Liver (tissue), 9 donors: Measurements from ENCODE around the gene PCDHA1. TPM values are rescaled to one million over a fixed set of nuclear protein-coding genes. Genes with fewer than 3 reads are reported as not detected.

ENCODE experiments used
- DNase-seq: peaks from one replicate; pipeline ENCODE4 v3.0.0-alpha.2; 2017; ENCODE audit warnings: low spot score
- H3K27ac ChIP-seq, 2 donors: one replicate each; pipeline ENCODE4 v1.7.0; 2013; ENCODE audit warnings: inconsistent platforms in 2 of 2, low read length in 2 of 2, control low read depth in 1 of 2, low read depth in 1 of 2, mild to moderate bottlenecking in 1 of 2
- H3K27me3 ChIP-seq, 4 donors: one replicate each; pipeline versions ENCODE4 v1.6.1 to v1.7.0; 2013; ENCODE audit warnings: low read length in 3 of 4, inconsistent platforms in 1 of 4, mild to moderate bottlenecking in 1 of 4, moderate library complexity in 1 of 4; ENCODE audit not compliant: control insufficient read depth in 4 of 4, insufficient read depth in 4 of 4
- H3K36me3 ChIP-seq, 4 donors: one replicate each; pipeline versions ENCODE4 v1.6.1 to v1.7.0; 2013; ENCODE audit warnings: low read length in 3 of 4, mild to moderate bottlenecking in 3 of 4, low read depth in 1 of 4, moderate library complexity in 1 of 4; ENCODE audit not compliant: control insufficient read depth in 4 of 4, insufficient read depth in 3 of 4
- H3K4me1 ChIP-seq, 4 donors: one replicate each; pipeline versions ENCODE4 v1.6.1 to v1.7.0; 2013; ENCODE audit warnings: low read length in 3 of 4, mild to moderate bottlenecking in 3 of 4, moderate library complexity in 1 of 4; ENCODE audit not compliant: control insufficient read depth in 4 of 4, insufficient read depth in 4 of 4
- H3K4me3 ChIP-seq, 3 donors: one replicate each; pipeline versions ENCODE4 v1.6.1 to v1.7.0; 2013; ENCODE audit warnings: low read length in 3 of 3, control low read depth in 1 of 3, low read depth in 1 of 3, mild to moderate bottlenecking in 1 of 3
- H3K9ac ChIP-seq, 2 donors: one replicate each; pipeline ENCODE4 v1.7.0; 2013; ENCODE audit warnings: low read length in 2 of 2, mild to moderate bottlenecking in 2 of 2, moderate library complexity in 2 of 2, control low read depth in 1 of 2, low read depth in 1 of 2
- H3K9me3 ChIP-seq, 4 donors: one replicate each; pipeline versions ENCODE4 v1.6.1 to v1.7.0; 2013; ENCODE audit warnings: low read length in 3 of 4; ENCODE audit not compliant: control insufficient read depth in 4 of 4
- CTCF ChIP-seq: fragments of 150-350 bp; IDR thresholded peaks from 2 replicates; pipeline ENCODE4 v1.5.1; 2017; ENCODE audit warnings: improper control_type of control experiment, low read depth, low read length; ENCODE audit not compliant: missing input control
- EGR1 ChIP-seq, 2 donors: IDR thresholded peaks; 2 replicates each; pipeline ENCODE4 v1.6.1; 2016 to 2018; ENCODE audit warnings: antibody characterized with exemption in 2 of 2, low read depth in 2 of 2
- FOXA2 ChIP-seq: IDR thresholded peaks from 2 replicates; pipeline ENCODE4 v1.6.1; 2016; ENCODE audit warnings: antibody characterized with exemption
- GABPA ChIP-seq, 2 donors: IDR thresholded peaks in 1 of 2; conservative IDR thresholded peaks in 1 of 2; 2 replicates each; pipeline ENCODE4 v1.6.1; 2016; ENCODE audit warnings: antibody characterized with exemption in 2 of 2, mild to moderate bottlenecking in 1 of 2, moderate library complexity in 1 of 2
- HNF4A ChIP-seq, 2 donors: conservative IDR thresholded peaks; 2 replicates each; pipeline ENCODE4 v1.6.1; 2016; ENCODE audit warnings: antibody characterized with exemption in 2 of 2, mild to moderate bottlenecking in 2 of 2
- HNF4G ChIP-seq: IDR thresholded peaks from 2 replicates; pipeline ENCODE4 v1.6.1; 2016; ENCODE audit warnings: antibody characterized with exemption
- NR2F2 ChIP-seq: IDR thresholded peaks from 2 replicates; pipeline ENCODE4 v1.6.1; 2016; ENCODE audit warnings: antibody characterized with exemption
- RAD21 ChIP-seq, 2 donors: IDR thresholded peaks; 2 replicates each; pipeline ENCODE4 v1.6.1; 2016; ENCODE audit warnings: antibody characterized with exemption in 2 of 2, mild to moderate bottlenecking in 2 of 2
- RXRA ChIP-seq, 2 donors: IDR thresholded peaks; 2 replicates each; pipeline ENCODE4 v1.6.1; 2017 to 2018; ENCODE audit warnings: antibody characterized with exemption in 2 of 2, mild to moderate bottlenecking in 1 of 2
- SP1 ChIP-seq: IDR thresholded peaks from 2 replicates; pipeline ENCODE4 v1.6.1; 2018; ENCODE audit warnings: antibody characterized with exemption, mild to moderate bottlenecking
- TAF1 ChIP-seq: conservative IDR thresholded peaks from 2 replicates; pipeline ENCODE4 v1.6.1; 2016; ENCODE audit warnings: antibody characterized with exemption, mild to moderate bottlenecking
- YY1 ChIP-seq: IDR thresholded peaks from 2 replicates; pipeline ENCODE4 v1.6.1; 2016; ENCODE audit warnings: antibody characterized with exemption, mild to moderate bottlenecking
- WGBS: extraction: QIAGEN DNeasy Blood & Tissue Kit; methylation state at CpG from one replicate; pipeline ENCODE4 v1.1.7; 2013; 5-methylcytosine and 5-hydroxymethylcytosine counted together
- polyA plus RNA-seq, 2 donors: library from polyadenylated mRNA; stranded (reverse) in 1 of 2; unstranded in 1 of 2; fragments of 200-250 nt in 1 of 2; fragments of >200 nt in 1 of 2; fragmentation: Nextera tagmentation in 1 of 2; extraction: Ambion mirVana in 1 of 2; gene quantifications; one replicate each; pipeline versions ENCODE4 v1.2.1 to v1.2.3, GENCODE V29; 2013 to 2015
- total RNA-seq, 2 donors: library from RNA; depleted of rRNA; stranded (reverse); fragments of >200 nt; gene quantifications; one replicate each; pipeline ENCODE4 v1.2.3, GENCODE V29; 2014
- TF ChIP-seq, protein P1 (sequence below): IDR thresholded peaks from 2 replicates; pipeline ENCODE4 v1.6.1; 2016; ENCODE audit warnings: antibody characterized with exemption
- TF ChIP-seq, protein P2 (sequence below): IDR thresholded peaks from 2 replicates; pipeline ENCODE4 v1.6.1; 2016; ENCODE audit warnings: antibody characterized with exemption, mild to moderate bottlenecking
- TF ChIP-seq, protein P3 (sequence below): IDR thresholded peaks from 2 replicates; pipeline ENCODE4 v1.6.1; 2016; ENCODE audit warnings: antibody characterized with exemption
- TF ChIP-seq, protein P4 (sequence below): IDR thresholded peaks from 2 replicates; pipeline ENCODE4 v1.6.1; 2016; ENCODE audit warnings: antibody characterized with exemption
- donor health status: healthy.
- donor health status: healthy.
- donor health status: healthy.
- donor health status: healthy.
- donor health status: healthy.

The PCDHA1 gene
- total and polyA plus RNA-seq, 4 donors: not detected

- H3K4me3 ChIP-seq: no peak within 1 kb of the TSS
These were observed 55.3 kb downstream of the PCDHA1 start, which contains the start of gene PCDHA8 for GRCh38 chr5:140840978-140841962. Gene PCDHA8 (plus strand): TSS chr5:140841187. CDS start chr5:140841322, 135 bp downstream.

More at GRCh38 chr5:140840978-140841962, 55.3 kb downstream of the PCDHA1 start, which contains the start of gene PCDHA8:
- TF ChIP-seq, protein P1, sequence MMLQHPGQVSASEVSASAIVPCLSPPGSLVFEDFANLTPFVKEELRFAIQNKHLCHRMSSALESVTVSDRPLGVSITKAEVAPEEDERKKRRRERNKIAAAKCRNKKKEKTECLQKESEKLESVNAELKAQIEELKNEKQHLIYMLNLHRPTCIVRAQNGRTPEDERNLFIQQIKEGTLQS: no peak
- TF ChIP-seq YY1 (no peak), EGR1 (IDR thresholded peaks at IDR 0.05; ENCODE audit: low read depth in 2 of 2) (no peak), FOXA2 (no peak), SP1 (no peak), CTCF (no peak), NR2F2 (no peak), HNF4A (conservative IDR thresholded peaks at IDR 0.05) (no peak), TAF1 (no peak), RXRA (IDR thresholded peaks at IDR 0.05) (no peak), RAD21 (IDR thresholded peaks at IDR 0.05) (no peak), GABPA (IDR thresholded peaks at IDR 0.05 in 1 of 2, conservative IDR thresholded peaks at IDR 0.05 in 1 of 2) (no peak), HNF4G (no peak)
- TF ChIP-seq, protein P2, sequence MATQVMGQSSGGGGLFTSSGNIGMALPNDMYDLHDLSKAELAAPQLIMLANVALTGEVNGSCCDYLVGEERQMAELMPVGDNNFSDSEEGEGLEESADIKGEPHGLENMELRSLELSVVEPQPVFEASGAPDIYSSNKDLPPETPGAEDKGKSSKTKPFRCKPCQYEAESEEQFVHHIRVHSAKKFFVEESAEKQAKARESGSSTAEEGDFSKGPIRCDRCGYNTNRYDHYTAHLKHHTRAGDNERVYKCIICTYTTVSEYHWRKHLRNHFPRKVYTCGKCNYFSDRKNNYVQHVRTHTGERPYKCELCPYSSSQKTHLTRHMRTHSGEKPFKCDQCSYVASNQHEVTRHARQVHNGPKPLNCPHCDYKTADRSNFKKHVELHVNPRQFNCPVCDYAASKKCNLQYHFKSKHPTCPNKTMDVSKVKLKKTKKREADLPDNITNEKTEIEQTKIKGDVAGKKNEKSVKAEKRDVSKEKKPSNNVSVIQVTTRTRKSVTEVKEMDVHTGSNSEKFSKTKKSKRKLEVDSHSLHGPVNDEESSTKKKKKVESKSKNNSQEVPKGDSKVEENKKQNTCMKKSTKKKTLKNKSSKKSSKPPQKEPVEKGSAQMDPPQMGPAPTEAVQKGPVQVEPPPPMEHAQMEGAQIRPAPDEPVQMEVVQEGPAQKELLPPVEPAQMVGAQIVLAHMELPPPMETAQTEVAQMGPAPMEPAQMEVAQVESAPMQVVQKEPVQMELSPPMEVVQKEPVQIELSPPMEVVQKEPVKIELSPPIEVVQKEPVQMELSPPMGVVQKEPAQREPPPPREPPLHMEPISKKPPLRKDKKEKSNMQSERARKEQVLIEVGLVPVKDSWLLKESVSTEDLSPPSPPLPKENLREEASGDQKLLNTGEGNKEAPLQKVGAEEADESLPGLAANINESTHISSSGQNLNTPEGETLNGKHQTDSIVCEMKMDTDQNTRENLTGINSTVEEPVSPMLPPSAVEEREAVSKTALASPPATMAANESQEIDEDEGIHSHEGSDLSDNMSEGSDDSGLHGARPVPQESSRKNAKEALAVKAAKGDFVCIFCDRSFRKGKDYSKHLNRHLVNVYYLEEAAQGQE: no peak
- TF ChIP-seq, protein P3, sequence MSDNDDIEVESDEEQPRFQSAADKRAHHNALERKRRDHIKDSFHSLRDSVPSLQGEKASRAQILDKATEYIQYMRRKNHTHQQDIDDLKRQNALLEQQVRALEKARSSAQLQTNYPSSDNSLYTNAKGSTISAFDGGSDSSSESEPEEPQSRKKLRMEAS: no peak
- TF ChIP-seq, protein P4, sequence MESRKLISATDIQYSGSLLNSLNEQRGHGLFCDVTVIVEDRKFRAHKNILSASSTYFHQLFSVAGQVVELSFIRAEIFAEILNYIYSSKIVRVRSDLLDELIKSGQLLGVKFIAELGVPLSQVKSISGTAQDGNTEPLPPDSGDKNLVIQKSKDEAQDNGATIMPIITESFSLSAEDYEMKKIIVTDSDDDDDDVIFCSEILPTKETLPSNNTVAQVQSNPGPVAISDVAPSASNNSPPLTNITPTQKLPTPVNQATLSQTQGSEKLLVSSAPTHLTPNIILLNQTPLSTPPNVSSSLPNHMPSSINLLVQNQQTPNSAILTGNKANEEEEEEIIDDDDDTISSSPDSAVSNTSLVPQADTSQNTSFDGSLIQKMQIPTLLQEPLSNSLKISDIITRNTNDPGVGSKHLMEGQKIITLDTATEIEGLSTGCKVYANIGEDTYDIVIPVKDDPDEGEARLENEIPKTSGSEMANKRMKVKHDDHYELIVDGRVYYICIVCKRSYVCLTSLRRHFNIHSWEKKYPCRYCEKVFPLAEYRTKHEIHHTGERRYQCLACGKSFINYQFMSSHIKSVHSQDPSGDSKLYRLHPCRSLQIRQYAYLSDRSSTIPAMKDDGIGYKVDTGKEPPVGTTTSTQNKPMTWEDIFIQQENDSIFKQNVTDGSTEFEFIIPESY: no peak
- Histone ChIP-seq H3K27me3 (peaks cover 0 to 5% (median 2%) of the 10 kb centered on the region in 4 donors), H3K4me1 (no peaks in the 10 kb centered on the region), H3K9ac (no peak within 1 kb of the TSS), H3K9me3 (peaks cover 10 to 22% (median 13%) of the 10 kb centered on the region in 4 donors), H3K36me3 (no peaks in the 10 kb centered on the region), H3K27ac (no peak within 1 kb of the TSS)
- no peak for DNase-seq
- 24% methylated on average over 47 of the region's 47 CpGs for whole genome bisulfite sequencing
